HG02938 (cell line): ENCODE measurements around the gene EXOC2.
"Not testable (repeated sequence)": the region's sequence is repeated elsewhere in the genome, so short reads cannot be mapped to it uniquely, and the experiment has no call there.

ENCODE experiments used
- ATAC-seq: cut with Tn5 transposase; IDR thresholded peaks from one replicate; pipeline ENCODE4 v1.9.1; 2021; ENCODE audit warnings: mild to moderate bottlenecking, moderate library complexity; ENCODE audit not compliant: unreplicated experiment

Gene EXOC2

GRCh38 chr6:641225-641985, 51.5 kb downstream of the EXOC2 start:
- ATAC-seq = no peak

GRCh38 chr6:636488-636887, 56.5 kb downstream of the EXOC2 start:
- no peak for ATAC-seq

- no peak for ATAC-seq
These were observed 57.7 kb downstream of the EXOC2 start for GRCh38 chr6:635233-635632.

- no peak for ATAC-seq
These were observed 59.3 kb downstream of the EXOC2 start for GRCh38 chr6:633611-634010.

- ATAC-seq = no peak
These were observed 64.2 kb downstream of the EXOC2 start for GRCh38 chr6:628766-629165.

- ATAC-seq = no peak
These were observed 66.7 kb downstream of the EXOC2 start for GRCh38 chr6:626236-626635.

GRCh38 chr6:624979-625378, 68.0 kb downstream of the EXOC2 start:
- no peak for ATAC-seq

- no peak for ATAC-seq
These were observed 70.5 kb downstream of the EXOC2 start for GRCh38 chr6:622462-622861.

GRCh38 chr6:621931-622330, 71.0 kb downstream of the EXOC2 start:
- ATAC-seq = no peak

- no peak for ATAC-seq
These were observed 72.0 kb downstream of the EXOC2 start for GRCh38 chr6:620950-621349.

GRCh38 chr6:620166-620565, 72.8 kb downstream of the EXOC2 start:
- no peak for ATAC-seq

- ATAC-seq = no peak
These were observed 75.4 kb downstream of the EXOC2 start for GRCh38 chr6:617456-618100.

- ATAC-seq = no peak
These were observed 79.0 kb downstream of the EXOC2 start for GRCh38 chr6:613981-614380.

GRCh38 chr6:611928-612327, 81.0 kb downstream of the EXOC2 start:
- no peak for ATAC-seq

GRCh38 chr6:610882-611281, 82.1 kb downstream of the EXOC2 start:
- no peak for ATAC-seq

GRCh38 chr6:609905-610304, 83.0 kb downstream of the EXOC2 start:
- no peak for ATAC-seq

GRCh38 chr6:606829-607379, 86.0 kb downstream of the EXOC2 start:
- ATAC-seq = no peak

- ATAC-seq = not testable (repeated sequence)
These were observed 87.0 kb downstream of the EXOC2 start for GRCh38 chr6:605895-606294.

- ATAC-seq = no peak
These were observed 88.4 kb downstream of the EXOC2 start for GRCh38 chr6:604579-604978.

GRCh38 chr6:603265-603664, 89.7 kb downstream of the EXOC2 start:
- ATAC-seq = no peak

GRCh38 chr6:599576-600448, 93.1 kb downstream of the EXOC2 start:
- no peak for ATAC-seq

GRCh38 chr6:593907-594212, 99.1 kb downstream of the EXOC2 start:
- ATAC-seq = no peak
